Smooth muscle cell (in vitro differentiated cells): ENCODE results near the gene PPP1R10. TPM values are rescaled to one million over a fixed set of nuclear protein-coding genes. Genes with fewer than 3 reads are reported as not detected.

Experiments used
- DNase-seq: peaks from one replicate; lab custom pipeline; 2025; ENCODE audit not compliant: unreplicated experiment; lab: John Stamatoyannopoulos, UW
- H2AFZ ChIP-seq: fragments of 200-600 bp; sonication (generic); 2 replicates; pipeline ENCODE4 v1.6.0; 2016; ENCODE audit warnings: antibody characterized with exemption, low read depth, mild to moderate bottlenecking
- H3F3A ChIP-seq: fragments of 200-600 bp; sonication (generic); 2 replicates; pipeline ENCODE4 v1.6.0; 2017; ENCODE audit warnings: antibody characterized with exemption, low read depth
- H3K27ac ChIP-seq: fragments of 200-600 bp; sonication (generic); 2 replicates; pipeline ENCODE4 v1.5.1; 2016; ENCODE audit warnings: low read depth, mild to moderate bottlenecking
- H3K27me3 ChIP-seq: fragments of 200-600 bp; sonication (generic); 2 replicates; pipeline ENCODE4 v1.6.1; 2016; ENCODE audit warnings: low read depth, mild to moderate bottlenecking
- H3K36me3 ChIP-seq: fragments of 200-600 bp; sonication (generic); 2 replicates; pipeline ENCODE4 v1.5.1; 2016; ENCODE audit warnings: low read depth
- H3K4me1 ChIP-seq: fragments of 200-600 bp; sonication (generic); 2 replicates; pipeline ENCODE4 v1.5.1; 2016; ENCODE audit warnings: low read depth
- H3K4me2 ChIP-seq: fragments of 200-600 bp; sonication (generic); 2 replicates; pipeline ENCODE4 v1.6.0; 2016; ENCODE audit warnings: mild to moderate bottlenecking
- H3K4me3 ChIP-seq: fragments of 200-600 bp; sonication (generic); 2 replicates; pipeline ENCODE4 v1.5.1; 2016; ENCODE audit warnings: mild to moderate bottlenecking
- H3K79me2 ChIP-seq: fragments of 200-600 bp; sonication (generic); 2 replicates; pipeline ENCODE4 v1.6.0; 2016; ENCODE audit warnings: low read depth, mild to moderate bottlenecking
- H3K9ac ChIP-seq: fragments of 200-600 bp; sonication (generic); 2 replicates; pipeline ENCODE4 v1.6.0; 2016; ENCODE audit warnings: low read depth
- H3K9me3 ChIP-seq: fragments of 200-600 bp; sonication (generic); replicated peaks from 2 replicates; pipeline ENCODE4 v1.5.1; 2016; ENCODE audit warnings: low read depth
- H4K20me1 ChIP-seq: fragments of 200-600 bp; sonication (generic); 2 replicates; pipeline ENCODE4 v1.6.0; 2016; ENCODE audit warnings: low read depth
- CTCF ChIP-seq: fragments of 200-600 bp; sonication (generic); IDR thresholded peaks from 2 replicates; pipeline ENCODE4 v1.5.1; 2017; ENCODE audit warnings: borderline replicate concordance, mild to moderate bottlenecking, antibody characterized with exemption; ENCODE audit not compliant: insufficient read depth, poor library complexity, severe bottlenecking
- WGBS: methylation state at CpG from one replicate; pipeline ENCODE4 v1.1.7; 2016; ENCODE audit warnings: low lambda C conversion rate; 5-methylcytosine and 5-hydroxymethylcytosine counted together
- polyA plus RNA-seq: library from polyadenylated mRNA; unstranded; fragments of >200 nt; fragmentation: Nextera tagmentation; extraction: Ambion mirVana; gene quantifications from 2 replicates; pipeline ENCODE4 v1.2.1, GENCODE V29; 2016
- total RNA-seq: library from RNA; depleted of rRNA; stranded (reverse); fragments of >200 nt; gene quantifications from 2 replicates; pipeline ENCODE4 v1.2.3, GENCODE V29; 2014

Gene PPP1R10
- total and polyA plus RNA-seq, 2 experiments from 2014 or later: 36.1 to 65.1 TPM

GRCh38 chr6:30592287-30592686 is 24.8 kb downstream of the PPP1R10 start:
- TF ChIP-seq CTCF: no peak
- H3K9me3 ChIP-seq: no peaks in the 10 kb centered on the region
- no peak overlapping the region for H3K4me3 ChIP-seq
- H4K20me1 ChIP-seq: peaks cover 7% of the 10 kb centered on the region
- H3K27me3 ChIP-seq: no peaks in the 10 kb centered on the region
- no peak overlapping the region for H3K4me2 ChIP-seq
- 100% methylated on average over 1 of the region's 1 CpG for WGBS
- no peak for DNase-seq
- H3K4me1 ChIP-seq: no peaks in the 10 kb centered on the region
- peak overlapping the region; percentile 27 for H3K27ac ChIP-seq
- peaks cover 32% of the 10 kb centered on the region for H3F3A ChIP-seq
- H2AFZ ChIP-seq: no peak overlapping the region
- peaks cover 6% of the 10 kb centered on the region for H3K36me3 ChIP-seq
- no peak overlapping the region for H3K9ac ChIP-seq
- H3K79me2 ChIP-seq: no peaks in the 10 kb centered on the region

- H4K20me1 ChIP-seq: peaks cover 7% of the 10 kb centered on the region
- H3K27ac ChIP-seq: peak overlapping the region; percentile 27
- peaks cover 6% of the 10 kb centered on the region for H3K36me3 ChIP-seq
- H2AFZ ChIP-seq: no peak overlapping the region
- H3K4me3 ChIP-seq: no peak overlapping the region
- H3K4me1 ChIP-seq: no peaks in the 10 kb centered on the region
- no peak overlapping the region for H3K4me2 ChIP-seq
- 65% methylated on average over 1 of the region's 1 CpG for WGBS
- H3K79me2 ChIP-seq: no peaks in the 10 kb centered on the region
- no peak overlapping the region for H3K9ac ChIP-seq
- no peak for DNase-seq
- no peaks in the 10 kb centered on the region for H3K27me3 ChIP-seq
- peaks cover 32% of the 10 kb centered on the region for H3F3A ChIP-seq
- no peaks in the 10 kb centered on the region for H3K9me3 ChIP-seq
- no peak for TF ChIP-seq CTCF
These were observed 26.0 kb downstream of the PPP1R10 start for GRCh38 chr6:30591008-30591407.

- no peak for DNase-seq
- peaks cover 32% of the 10 kb centered on the region for H3F3A ChIP-seq
- no peak overlapping the region for H2AFZ ChIP-seq
- H3K9ac ChIP-seq: no peak overlapping the region
- no peaks in the 10 kb centered on the region for H3K9me3 ChIP-seq
- H3K4me2 ChIP-seq: no peak overlapping the region
- H3K79me2 ChIP-seq: no peaks in the 10 kb centered on the region
- WGBS: 89% methylated on average over 8 of the region's 8 CpGs
- no peak for TF ChIP-seq CTCF
- H3K27me3 ChIP-seq: no peaks in the 10 kb centered on the region
- no peaks in the 10 kb centered on the region for H3K4me1 ChIP-seq
- H3K36me3 ChIP-seq: peaks cover 6% of the 10 kb centered on the region
- peaks cover 7% of the 10 kb centered on the region for H4K20me1 ChIP-seq
- H3K27ac ChIP-seq: peak overlapping the region; percentile 27
- no peak overlapping the region for H3K4me3 ChIP-seq
These were observed 26.5 kb downstream of the PPP1R10 start for GRCh38 chr6:30590509-30590908.

- Histone ChIP-seq H3F3A (peaks cover 27% of the 10 kb centered on the region), H4K20me1 (peaks cover 7% of the 10 kb centered on the region), H3K4me3 (no peak overlapping the region), H3K4me1 (no peaks in the 10 kb centered on the region), H3K4me2 (no peak overlapping the region), H3K36me3 (peaks cover 6% of the 10 kb centered on the region), H3K9me3 (no peaks in the 10 kb centered on the region), H3K27ac (peak overlapping the region; percentile 27), H3K79me2 (no peaks in the 10 kb centered on the region), H3K27me3 (no peaks in the 10 kb centered on the region), H2AFZ (no peak overlapping the region), H3K9ac (no peak overlapping the region)
- WGBS: 99% methylated on average over 15 of the region's 15 CpGs
- no peak for TF ChIP-seq CTCF
- no peak for DNase-seq
These were observed 27.2 kb downstream of the PPP1R10 start for GRCh38 chr6:30589754-30590358.
